IMR-90 (cell line): ENCODE results near the gene EEF1B2. TPM values are rescaled to one million over a fixed set of nuclear protein-coding genes. Genes with fewer than 3 reads are reported as not detected.

Source experiments
- ATAC-seq: fragments of 200-7000 bp; cut with Tn5 transposase; 2 replicates; pipeline ENCODE4 v1.9.1; 2020; ENCODE audit warnings: low read depth, mild to moderate bottlenecking, moderate library complexity
- BruUV-seq: library from RNA; stranded (reverse); fragments of 400-500 nt; replicated peaks from 2 replicates; lab custom pipeline; 2021; lab: Mats Ljungman, UMichigan
- CTCF ChIA-PET: fragments of 300-600 bp; formaldehyde crosslinking; extraction: SDS; loops from one replicate; lab custom pipeline; 2021; ENCODE audit warnings: antibody characterized with exemption; lab: Yijun Ruan, JAX
- POLR2A ChIA-PET: fragments of 300-600 bp; sonication (Branson Sonifier 250); formaldehyde crosslinking; loops from one replicate; lab custom pipeline; 2022; ENCODE audit warnings: antibody characterized with exemption; ENCODE audit not compliant: unreplicated experiment; lab: Charles Lee
- DNase-seq: peaks from one replicate; pipeline ENCODE4 v3.0.0; 2013
- H2AFZ ChIP-seq: replicated peaks from 2 replicates; pipeline ENCODE3; 2013; ENCODE audit warnings: low read length, mild to moderate bottlenecking; ENCODE audit not compliant: poor library complexity
- H2AK5ac ChIP-seq: 2 replicates; pipeline ENCODE4 v1.6.1; 2013; ENCODE audit warnings: low read depth, low read length, inconsistent platforms
- H2AK9ac ChIP-seq: replicated peaks from 2 replicates; pipeline ENCODE3; 2013; ENCODE audit warnings: mild to moderate bottlenecking, low read depth, low read length, moderate library complexity; ENCODE audit not compliant: poor library complexity
- H2BK120ac ChIP-seq: 2 replicates; pipeline ENCODE4 v1.6.1; 2013; ENCODE audit warnings: low read depth, low read length, inconsistent platforms
- H2BK15ac ChIP-seq: 3 replicates; pipeline ENCODE4 v1.6.1; 2013; ENCODE audit warnings: low read depth, low read length, inconsistent platforms
- H2BK20ac ChIP-seq: 2 replicates; pipeline ENCODE4 v1.6.1; 2013; ENCODE audit warnings: low read depth, mild to moderate bottlenecking, inconsistent platforms, low read length, moderate library complexity
- H2BK5ac ChIP-seq: 2 replicates; pipeline ENCODE4 v1.6.1; 2013; ENCODE audit warnings: mild to moderate bottlenecking, low read depth, low read length, inconsistent platforms; ENCODE audit not compliant: poor library complexity, severe bottlenecking
- H3K14ac ChIP-seq: replicated peaks from 2 replicates; pipeline ENCODE4 v1.6.1; 2013; ENCODE audit warnings: low read depth, low read length, inconsistent platforms
- H3K18ac ChIP-seq: 2 replicates; pipeline ENCODE4 v1.6.1; 2013; ENCODE audit warnings: low read depth, low read length, control low read depth
- H3K23ac ChIP-seq: 2 replicates; pipeline ENCODE4 v1.6.1; 2013; ENCODE audit warnings: low read depth, low read length, inconsistent platforms
- H3K27ac ChIP-seq: 2 replicates; pipeline ENCODE4 v1.5.1; 2013; ENCODE audit warnings: mild to moderate bottlenecking, control low read depth, low read length; ENCODE audit not compliant: insufficient read depth
- H3K27me3 ChIP-seq: 2 replicates; pipeline ENCODE4 v1.6.1; 2013; ENCODE audit warnings: low read length; ENCODE audit not compliant: control insufficient read depth, insufficient read depth
- H3K36me3 ChIP-seq: 2 replicates; pipeline ENCODE4 v1.6.1; 2013; ENCODE audit warnings: low read length, mixed read lengths; ENCODE audit not compliant: control insufficient read depth, insufficient read depth
- H3K4ac ChIP-seq: 2 replicates; pipeline ENCODE4 v1.6.1; 2013; ENCODE audit warnings: low read depth, low read length, inconsistent platforms
- H3K4me1 ChIP-seq: 2 replicates; pipeline ENCODE4 v1.6.1; 2013; ENCODE audit warnings: low read length, mixed read lengths; ENCODE audit not compliant: control insufficient read depth, insufficient read depth
- H3K4me2 ChIP-seq: 2 replicates; pipeline ENCODE4 v1.6.1; 2013; ENCODE audit warnings: low read depth, mild to moderate bottlenecking, control low read depth, low read length, moderate library complexity
- H3K4me3 ChIP-seq: 2 replicates; pipeline ENCODE4 v1.5.1; 2013; ENCODE audit warnings: low read depth, mild to moderate bottlenecking, control low read depth, low read length, moderate library complexity; ENCODE audit not compliant: insufficient read depth
- H3K56ac ChIP-seq: 2 replicates; pipeline ENCODE4 v1.6.1; 2013; ENCODE audit warnings: low read length, inconsistent platforms; ENCODE audit not compliant: insufficient read depth; ENCODE audit errors: extremely low read depth
- H3K79me1 ChIP-seq, 2 experiments: 2 replicates each; pipeline ENCODE4 v1.6.1; 2013; ENCODE audit warnings: low read length in 2 of 2, inconsistent platforms in 1 of 2, low read depth in 1 of 2
- H3K9ac ChIP-seq: 2 replicates; pipeline ENCODE4 v1.6.1; 2013; ENCODE audit warnings: low read depth, low read length, control low read depth
- H3K9me1 ChIP-seq: 2 replicates; pipeline ENCODE4 v1.6.1; 2013; ENCODE audit warnings: low read length, inconsistent platforms; ENCODE audit not compliant: insufficient read depth
- H3K9me3 ChIP-seq: 2 replicates; pipeline ENCODE4 v1.6.1; 2013; ENCODE audit warnings: low read length; ENCODE audit not compliant: control insufficient read depth, insufficient read depth
- H4K20me1 ChIP-seq: 2 replicates; pipeline ENCODE4 v1.6.1; 2013; ENCODE audit warnings: low read length, inconsistent platforms; ENCODE audit not compliant: insufficient read depth
- H4K5ac ChIP-seq: 2 replicates; pipeline ENCODE4 v1.6.1; 2013; ENCODE audit warnings: mild to moderate bottlenecking, low read depth, low read length, control low read depth
- H4K8ac ChIP-seq, 2 experiments: 2 replicates each; pipeline ENCODE4 v1.6.1; 2013; ENCODE audit warnings: low read depth in 2 of 2, low read length in 2 of 2, control low read depth in 1 of 2, inconsistent platforms in 1 of 2
- H4K91ac ChIP-seq: 2 replicates; pipeline ENCODE4 v1.6.1; 2013; ENCODE audit warnings: low read depth, low read length, inconsistent platforms; ENCODE audit not compliant: insufficient read depth
- BHLHE40 ChIP-seq: fragments of 150-350 bp; IDR thresholded peaks from 2 replicates; pipeline ENCODE4 v1.6.1; 2016; ENCODE audit warnings: mild to moderate bottlenecking, low read depth, low read length
- FOS ChIP-seq: fragments of 150-350 bp; IDR thresholded peaks from 2 replicates; pipeline ENCODE4 v1.6.1; 2016; ENCODE audit warnings: low read depth, low read length
- MAZ ChIP-seq: IDR thresholded peaks from 2 replicates; pipeline ENCODE4 v1.6.1; 2012; ENCODE audit warnings: low read depth, mild to moderate bottlenecking, low read length, improper control_type of control experiment, moderate library complexity, borderline replicate concordance
- RAD21 ChIP-seq: IDR thresholded peaks from 2 replicates; pipeline ENCODE4 v1.6.1; 2012; ENCODE audit warnings: low read length, improper control_type of control experiment
- RCOR1 ChIP-seq: IDR thresholded peaks from 2 replicates; pipeline ENCODE4 v1.6.1; 2012; ENCODE audit warnings: mild to moderate bottlenecking, low read length, improper control_type of control experiment; ENCODE audit not compliant: insufficient replicate concordance
- RFX5 ChIP-seq: IDR thresholded peaks from 2 replicates; pipeline ENCODE4 v1.8.0; 2012; ENCODE audit warnings: low read depth, mild to moderate bottlenecking, low read length, moderate library complexity
- USF2 ChIP-seq: fragments of 150-350 bp; IDR thresholded peaks from 2 replicates; pipeline ENCODE4 v1.6.1; 2017; ENCODE audit warnings: mild to moderate bottlenecking, antibody characterized with exemption, low read length, low read depth
- WGBS, 2 experiments: methylation state at CpG; one replicate each; pipeline versions ENCODE4 v1.1.5 to v1.1.7; 2013; ENCODE audit warnings: missing lambda C conversion rate in 2 of 2; ENCODE audit not compliant: insufficient read length in 1 of 2; ENCODE audit errors: extremely low coverage in 2 of 2; 5-methylcytosine and 5-hydroxymethylcytosine counted together
- dilution Hi-C: fragments of 300-500 bp; cut with HindIII; formaldehyde crosslinking; loops from one replicate; pipeline ENCODE4 v1.14.3; 2018; ENCODE audit warnings: low sequenced_read_pairs; ENCODE audit not compliant: unreplicated experiment
- in situ Hi-C: fragments of 300-500 bp; cut with MboI; formaldehyde crosslinking; loops from 3 replicates; pipeline ENCODE4 v1.14.3; 2019; ENCODE audit warnings: low sequenced_read_pairs, inconsistent platforms, mixed read lengths
- intact Hi-C: fragments of 100-400 bp; cut with micrococcal nuclease; formaldehyde crosslinking; loops from 2 replicates; pipeline ENCODE4 v1.10.0; 2022
- polyA plus RNA-seq, 3 experiments: library from polyadenylated mRNA; depleted of rRNA; stranded (reverse); fragments of >200 nt; gene quantifications; 2 replicates each; pipeline ENCODE4 v1.2.3, GENCODE V29; 2012; ENCODE audit warnings: low replicate concordance in 1 of 3
- total RNA-seq: library from RNA; depleted of rRNA; stranded (reverse); fragments of >200 nt; gene quantifications from 2 replicates; pipeline ENCODE4 v1.2.3, GENCODE V29; 2012
- TF ChIP-seq, protein P1 (sequence below): fragments of 150-350 bp; IDR thresholded peaks from 2 replicates; pipeline ENCODE4 v1.6.1; 2016; ENCODE audit warnings: low read depth, mild to moderate bottlenecking, low read length, moderate library complexity, borderline replicate concordance

EEF1B2 gene
- total and polyA plus RNA-seq, 2 of the 4 experiments (the other 2 are of a cell fraction): 574 to 751 TPM

DNA sequence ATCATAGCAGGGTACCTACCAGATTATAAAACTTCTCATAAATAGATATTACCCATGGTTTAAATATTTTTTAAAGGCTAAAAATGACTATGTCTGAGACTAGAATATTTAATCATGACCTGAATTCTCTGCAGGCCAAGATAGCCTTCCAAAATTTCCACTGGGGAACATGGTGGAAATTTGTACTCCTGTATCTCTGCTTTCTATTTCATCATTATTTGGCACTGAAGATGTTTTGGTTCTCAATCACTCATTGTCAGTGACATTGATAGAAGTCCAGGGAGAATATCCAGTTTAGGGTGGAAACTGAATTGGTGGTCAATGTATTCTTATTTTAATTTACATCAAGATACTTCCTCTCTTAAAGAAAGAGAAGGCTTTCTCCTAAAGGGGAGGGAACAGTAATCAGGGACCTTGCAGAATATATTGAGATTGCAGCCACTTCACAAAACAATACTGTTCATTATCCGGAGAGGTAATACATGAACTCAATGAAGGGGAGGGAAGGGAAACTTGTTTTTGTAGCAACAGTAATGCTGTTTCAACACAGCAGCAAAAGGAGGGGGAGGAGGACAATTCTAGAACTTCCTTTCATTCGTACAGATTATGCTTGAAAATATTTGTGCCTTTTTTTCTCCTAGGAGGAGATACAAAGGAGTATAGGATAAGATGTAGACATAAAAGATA lies 34.1 kb downstream of the EEF1B2 start:
- Histone ChIP-seq H3K9me1 (no peaks in the 10 kb centered on the region), H4K91ac (no peak overlapping the region), H2AK5ac (no peak overlapping the region), H4K8ac (no peak overlapping the region), H3K79me1 (no peaks in the 10 kb centered on the region), H2AK9ac (no peak overlapping the region), H3K4me2 (no peak overlapping the region), H4K20me1 (no peaks in the 10 kb centered on the region), H3K14ac (no peak overlapping the region), H3K36me3 (no peaks in the 10 kb centered on the region), H3K9ac (no peak overlapping the region), H3K4me3 (no peak overlapping the region), H3K4me1 (no peaks in the 10 kb centered on the region), H2BK15ac (no peak overlapping the region), H3K56ac (no peak overlapping the region), H3K27me3 (no peaks in the 10 kb centered on the region), H2AFZ (no peak overlapping the region), H3K4ac (no peak overlapping the region), H2BK120ac (no peak overlapping the region), H3K18ac (no peak overlapping the region), H3K9me3 (no peaks in the 10 kb centered on the region), H4K5ac (no peak overlapping the region), H3K23ac (no peak overlapping the region), H2BK5ac (no peak overlapping the region), H3K27ac (no peak overlapping the region), H2BK20ac (no peak overlapping the region)
- ATAC-seq (no peak), DNase-seq (no peak)
- whole genome bisulfite sequencing, 2 experiments: no CpG with 5 or more reads among the region's 2 CpGs
- intact Hi-C loops (no loop called here), in situ Hi-C loops (no loop called here), dilution Hi-C loops (no loop called here)
- ChIA-PET POLR2A (no interaction called here), CTCF (no interaction called here)
- no TSS peak for BruUV-seq
- TF ChIP-seq BHLHE40: no peak
- TF ChIP-seq MAZ: no peak
- no peak for TF ChIP-seq USF2
- no peak for TF ChIP-seq FOS
- TF ChIP-seq, protein P1, sequence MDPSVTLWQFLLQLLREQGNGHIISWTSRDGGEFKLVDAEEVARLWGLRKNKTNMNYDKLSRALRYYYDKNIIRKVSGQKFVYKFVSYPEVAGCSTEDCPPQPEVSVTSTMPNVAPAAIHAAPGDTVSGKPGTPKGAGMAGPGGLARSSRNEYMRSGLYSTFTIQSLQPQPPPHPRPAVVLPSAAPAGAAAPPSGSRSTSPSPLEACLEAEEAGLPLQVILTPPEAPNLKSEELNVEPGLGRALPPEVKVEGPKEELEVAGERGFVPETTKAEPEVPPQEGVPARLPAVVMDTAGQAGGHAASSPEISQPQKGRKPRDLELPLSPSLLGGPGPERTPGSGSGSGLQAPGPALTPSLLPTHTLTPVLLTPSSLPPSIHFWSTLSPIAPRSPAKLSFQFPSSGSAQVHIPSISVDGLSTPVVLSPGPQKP: no peak
- TF ChIP-seq RCOR1: no peak
- TF ChIP-seq RAD21: no peak
- no peak for TF ChIP-seq RFX5
